NT2/D1 (cell line): ENCODE measurements around the gene TMEM86B.

ENCODE experiments used
- DNase-seq: peaks from one replicate; pipeline ENCODE4 v3.0.0-alpha.2; 2011; ENCODE audit warnings: low read depth, low spot score
- H3K27me3 ChIP-seq: 2 replicates; pipeline ENCODE4 v1.6.0; 2011; ENCODE audit warnings: mild to moderate bottlenecking; ENCODE audit not compliant: insufficient read length, insufficient read depth
- H3K36me3 ChIP-seq: 2 replicates; pipeline ENCODE4 v1.6.1; 2011; ENCODE audit warnings: mild to moderate bottlenecking, low read length, mixed read lengths; ENCODE audit not compliant: insufficient read depth, insufficient read length
- H3K4me1 ChIP-seq: 2 replicates; pipeline ENCODE4 v1.5.1; 2011; ENCODE audit not compliant: insufficient read depth, insufficient read length
- H3K4me3 ChIP-seq: 2 replicates; pipeline ENCODE4 v1.5.1; 2011; ENCODE audit warnings: low read depth; ENCODE audit not compliant: insufficient read length
- H3K9ac ChIP-seq: 2 replicates; pipeline ENCODE4 v1.6.0; 2011; ENCODE audit warnings: low read depth; ENCODE audit not compliant: insufficient read length
- H3K9me3 ChIP-seq: 2 replicates; pipeline ENCODE4 v1.5.1; 2011; ENCODE audit warnings: mild to moderate bottlenecking, low read length; ENCODE audit not compliant: insufficient read depth
- SUZ12 ChIP-seq: IDR thresholded peaks from 2 replicates; pipeline ENCODE4 v1.6.1; 2011; ENCODE audit not compliant: insufficient read length, insufficient read depth; ENCODE audit errors: extremely low read depth
- YY1 ChIP-seq: IDR thresholded peaks from 2 replicates; pipeline ENCODE4 v1.6.1; 2011; ENCODE audit not compliant: insufficient read length, insufficient read depth
- ZNF274 ChIP-seq: IDR thresholded peaks from 2 replicates; pipeline ENCODE4 v1.6.1; 2011; ENCODE audit warnings: mild to moderate bottlenecking, low read depth, low read length

TMEM86B gene

DNA sequence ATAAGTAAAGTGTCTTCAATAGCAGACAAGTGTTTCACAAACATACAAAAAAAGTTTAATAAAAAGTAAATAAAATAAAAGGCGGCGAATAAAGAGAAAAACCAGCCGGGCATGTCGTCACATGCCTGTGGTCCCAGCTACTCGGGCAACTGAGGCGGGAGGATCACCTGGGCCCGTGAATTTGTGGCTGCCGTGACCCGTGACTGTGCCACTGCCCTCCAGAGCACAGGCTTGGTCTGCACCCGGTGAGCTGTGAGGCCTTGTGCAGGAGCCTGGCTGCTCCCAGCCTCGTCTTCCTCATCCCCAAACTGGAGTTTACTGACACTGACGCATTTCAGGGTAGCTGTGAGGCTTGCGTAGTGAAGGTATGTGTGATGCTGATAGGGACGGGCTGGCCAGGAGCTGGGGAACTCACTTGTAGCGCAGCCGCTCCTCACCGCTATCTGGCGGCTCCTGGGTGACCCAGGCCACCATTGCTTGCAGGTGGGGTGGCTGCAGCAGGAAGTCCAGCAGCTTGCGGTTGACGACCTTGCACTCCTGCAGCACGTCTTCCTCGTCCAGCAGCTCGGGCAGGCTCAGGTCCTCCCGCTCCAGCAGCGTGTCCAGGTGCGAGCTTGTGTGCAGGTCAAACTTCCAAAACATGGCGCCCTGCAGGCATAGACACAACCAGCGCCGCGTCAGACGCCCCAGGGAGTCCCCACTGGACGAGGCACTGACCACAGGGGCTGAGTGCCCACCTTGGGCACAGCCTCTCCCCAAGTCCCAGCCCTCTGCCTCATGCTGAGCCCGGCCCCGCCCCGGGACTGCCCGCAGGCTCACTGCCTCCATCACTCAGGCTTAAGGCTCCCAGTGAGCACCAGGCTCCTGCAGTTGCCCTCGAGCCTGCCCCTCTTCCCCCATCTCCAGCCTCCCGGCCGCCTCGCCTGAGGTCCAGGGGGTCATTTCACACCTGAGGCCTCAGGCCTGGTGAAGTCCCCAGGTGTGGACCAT, 18.2 kb upstream of the TMEM86B start:
- H3K36me3 ChIP-seq: peaks cover 72% of the 10 kb centered on the region
- TF ChIP-seq SUZ12 (no peak), YY1 (no peak), ZNF274 (no peak)
- DNase-seq: no peak
- H3K27me3 ChIP-seq: no peaks in the 10 kb centered on the region
- no peak overlapping the region for H3K9ac ChIP-seq
- no peaks in the 10 kb centered on the region for H3K9me3 ChIP-seq
- H3K4me3 ChIP-seq: no peak overlapping the region
- H3K4me1 ChIP-seq: no peaks in the 10 kb centered on the region

- Histone ChIP-seq H3K9ac (no peak overlapping the region), H3K4me1 (no peaks in the 10 kb centered on the region), H3K9me3 (no peaks in the 10 kb centered on the region), H3K4me3 (no peak overlapping the region), H3K36me3 (peaks cover 75% of the 10 kb centered on the region), H3K27me3 (no peaks in the 10 kb centered on the region)
- TF ChIP-seq ZNF274 (no peak), SUZ12 (no peak), YY1 (no peak)
- no peak for DNase-seq
Observed at GRCh38 chr19:55245236-55245904, 16.8 kb upstream of the TMEM86B start.

DNA sequence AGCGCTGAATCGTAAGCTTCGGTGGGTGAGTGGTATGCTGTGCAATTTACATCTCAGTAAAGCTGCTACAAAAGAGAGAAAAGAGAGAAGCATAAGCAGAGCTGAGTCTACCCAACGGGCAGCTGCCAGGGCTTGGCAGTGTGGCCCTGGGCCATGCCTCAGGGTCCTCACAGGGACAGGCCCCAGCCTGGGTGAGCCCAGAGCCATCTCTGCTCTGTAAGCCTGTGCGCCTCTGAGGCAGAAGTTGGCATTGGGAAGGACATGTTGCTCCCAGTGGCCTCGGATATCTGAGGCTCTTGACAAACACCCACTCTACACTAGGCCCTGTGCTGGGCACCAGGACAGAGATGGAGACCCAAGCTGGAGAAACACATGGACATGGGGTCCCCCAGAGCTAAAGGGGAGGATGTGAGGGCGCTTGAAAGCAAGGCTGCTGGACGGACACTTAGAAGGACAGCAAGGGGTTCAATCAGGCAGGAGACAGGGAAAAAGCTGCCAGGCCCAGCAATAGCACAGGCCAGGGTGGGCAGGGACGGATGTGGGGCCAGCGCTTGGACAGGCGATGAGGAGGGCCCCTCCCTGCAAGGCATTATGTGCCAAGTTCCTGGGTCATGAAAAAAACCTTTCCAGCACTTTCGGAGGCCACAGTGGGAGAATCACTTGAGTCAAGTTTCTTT, 15.6 kb upstream of the TMEM86B start:
- Histone ChIP-seq H3K36me3 (peaks cover 80% of the 10 kb centered on the region), H3K27me3 (no peaks in the 10 kb centered on the region), H3K4me3 (no peak overlapping the region), H3K4me1 (no peaks in the 10 kb centered on the region), H3K9ac (no peak overlapping the region), H3K9me3 (no peaks in the 10 kb centered on the region)
- TF ChIP-seq ZNF274 (no peak), YY1 (no peak), SUZ12 (no peak)
- no peak for DNase-seq

- no peak for DNase-seq
- H3K27me3 ChIP-seq: no peaks in the 10 kb centered on the region
Observed at GRCh38 chr19:55242517-55242916, 14.0 kb upstream of the TMEM86B start.

DNA sequence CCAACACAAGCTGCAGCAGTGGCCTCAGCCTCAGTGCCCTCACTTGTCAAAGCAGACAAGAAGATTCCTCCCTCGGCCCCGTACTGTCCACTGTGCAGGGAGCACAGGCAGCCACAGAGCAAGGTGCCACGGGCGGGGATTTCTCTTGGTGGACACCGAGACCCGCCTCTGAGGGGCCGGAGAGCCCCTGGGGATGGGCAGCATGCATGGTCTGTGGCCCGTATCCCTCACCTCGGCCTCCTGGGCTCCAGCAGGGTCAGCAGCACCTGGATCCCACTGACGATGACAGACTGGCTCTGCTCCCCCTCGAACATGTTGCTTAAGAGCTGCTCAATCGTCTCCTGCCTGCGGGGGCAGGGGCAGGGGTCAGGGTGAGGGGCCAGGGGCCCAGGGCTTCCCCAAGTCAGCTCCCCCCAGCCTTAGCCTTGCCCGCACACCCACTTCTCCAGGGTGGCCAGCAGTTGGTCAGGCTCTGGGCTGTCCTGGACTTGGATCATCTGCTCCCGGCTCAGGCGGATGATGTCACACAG, 13.4 kb upstream of the TMEM86B start:
- Histone ChIP-seq H3K9ac (no peak overlapping the region), H3K4me1 (no peaks in the 10 kb centered on the region), H3K27me3 (no peaks in the 10 kb centered on the region), H3K9me3 (no peaks in the 10 kb centered on the region), H3K36me3 (peaks cover 89% of the 10 kb centered on the region), H3K4me3 (no peak overlapping the region)
- DNase-seq: no peak
- no peak for TF ChIP-seq ZNF274
- no peak for TF ChIP-seq SUZ12
- no peak for TF ChIP-seq YY1

More at GRCh38 chr19:55242517-55242916, 14.0 kb upstream of the TMEM86B start:
- H3K9me3 ChIP-seq: no peaks in the 10 kb centered on the region
- H3K36me3 ChIP-seq: peaks cover 88% of the 10 kb centered on the region
- no peak overlapping the region for H3K4me3 ChIP-seq
- no peaks in the 10 kb centered on the region for H3K4me1 ChIP-seq
- no peak overlapping the region for H3K9ac ChIP-seq
- TF ChIP-seq ZNF274: no peak
- no peak for TF ChIP-seq SUZ12
- no peak for TF ChIP-seq YY1

- peaks cover 89% of the 10 kb centered on the region for H3K36me3 ChIP-seq
- no peak for TF ChIP-seq SUZ12
- TF ChIP-seq ZNF274: no peak
- TF ChIP-seq YY1: no peak
- no peaks in the 10 kb centered on the region for H3K4me1 ChIP-seq
- H3K4me3 ChIP-seq: no peak overlapping the region
- H3K27me3 ChIP-seq: no peaks in the 10 kb centered on the region
- no peak for DNase-seq
- no peak overlapping the region for H3K9ac ChIP-seq
- no peaks in the 10 kb centered on the region for H3K9me3 ChIP-seq
Observed at GRCh38 chr19:55241143-55241934, 12.8 kb upstream of the TMEM86B start.
